ENCODE measurements around the gene EVI2B. TPM values are rescaled to one million over a fixed set of nuclear protein-coding genes. Genes with fewer than 3 reads are reported as not detected.

The EVI2B gene
- total and polyA plus RNA-seq, 12 donors, result 0.67 to 16.7 (median 7.6) TPM

DNA sequence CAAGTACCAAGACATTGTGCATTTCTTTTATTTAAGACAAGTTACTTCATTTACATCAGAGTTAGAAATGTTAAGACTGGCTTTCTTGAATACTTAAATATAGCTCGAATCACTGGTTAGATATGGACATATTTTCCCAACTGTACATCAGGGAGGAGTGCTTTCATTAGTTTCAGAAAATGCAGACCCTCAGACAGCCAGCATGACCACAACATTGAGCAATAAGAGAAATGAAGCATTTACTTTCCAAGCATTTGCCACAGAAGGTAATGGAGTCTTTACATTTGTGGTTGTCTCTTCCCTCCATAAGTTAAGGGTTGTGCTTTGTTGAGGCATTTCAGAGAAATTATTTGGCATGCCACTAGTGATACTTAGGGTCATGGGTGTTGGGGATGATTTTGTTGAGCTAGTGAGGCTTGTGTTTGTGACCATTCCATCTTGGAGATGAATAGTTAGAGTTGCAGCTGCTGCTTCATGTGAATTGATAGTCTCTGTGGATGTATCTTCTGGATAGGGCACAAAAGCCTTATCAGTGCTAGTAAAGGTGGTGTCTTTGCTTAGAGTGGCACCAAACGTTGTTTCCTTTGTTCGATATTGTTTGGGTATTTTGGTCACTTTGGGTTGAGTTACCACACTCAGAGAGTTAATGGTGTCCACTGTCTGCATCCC is 18.9 kb downstream of the EVI2B start:
- no peaks in the 10 kb centered on the region for H3K36me3 ChIP-seq (replicated peaks in 1 of 2)
- H3K27me3 ChIP-seq, result no peaks in the 10 kb centered on the region
- H3K9me3 ChIP-seq (replicated peaks in 1 of 3), result no peaks in the 10 kb centered on the region
- H3K4me1 ChIP-seq (replicated peaks in 1 of 2), result no peaks in the 10 kb centered on the region
- H3K27ac ChIP-seq, result no peak overlapping the region
- WGBS, 4 donors, result 85 to 94% (median 92%) methylated on average over 3 of the region's 3 CpGs
- TF ChIP-seq, protein P1, sequence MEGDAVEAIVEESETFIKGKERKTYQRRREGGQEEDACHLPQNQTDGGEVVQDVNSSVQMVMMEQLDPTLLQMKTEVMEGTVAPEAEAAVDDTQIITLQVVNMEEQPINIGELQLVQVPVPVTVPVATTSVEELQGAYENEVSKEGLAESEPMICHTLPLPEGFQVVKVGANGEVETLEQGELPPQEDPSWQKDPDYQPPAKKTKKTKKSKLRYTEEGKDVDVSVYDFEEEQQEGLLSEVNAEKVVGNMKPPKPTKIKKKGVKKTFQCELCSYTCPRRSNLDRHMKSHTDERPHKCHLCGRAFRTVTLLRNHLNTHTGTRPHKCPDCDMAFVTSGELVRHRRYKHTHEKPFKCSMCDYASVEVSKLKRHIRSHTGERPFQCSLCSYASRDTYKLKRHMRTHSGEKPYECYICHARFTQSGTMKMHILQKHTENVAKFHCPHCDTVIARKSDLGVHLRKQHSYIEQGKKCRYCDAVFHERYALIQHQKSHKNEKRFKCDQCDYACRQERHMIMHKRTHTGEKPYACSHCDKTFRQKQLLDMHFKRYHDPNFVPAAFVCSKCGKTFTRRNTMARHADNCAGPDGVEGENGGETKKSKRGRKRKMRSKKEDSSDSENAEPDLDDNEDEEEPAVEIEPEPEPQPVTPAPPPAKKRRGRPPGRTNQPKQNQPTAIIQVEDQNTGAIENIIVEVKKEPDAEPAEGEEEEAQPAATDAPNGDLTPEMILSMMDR (IDR thresholded peaks at IDR 0.05), result no peak
- TF ChIP-seq POLR2A (IDR thresholded peaks at IDR 0.05), result no peak
- no peak overlapping the region for H3K4me3 ChIP-seq
- no peak for DNase-seq
- intact Hi-C loops (cut with DNase I), result no loop called here

DNA sequence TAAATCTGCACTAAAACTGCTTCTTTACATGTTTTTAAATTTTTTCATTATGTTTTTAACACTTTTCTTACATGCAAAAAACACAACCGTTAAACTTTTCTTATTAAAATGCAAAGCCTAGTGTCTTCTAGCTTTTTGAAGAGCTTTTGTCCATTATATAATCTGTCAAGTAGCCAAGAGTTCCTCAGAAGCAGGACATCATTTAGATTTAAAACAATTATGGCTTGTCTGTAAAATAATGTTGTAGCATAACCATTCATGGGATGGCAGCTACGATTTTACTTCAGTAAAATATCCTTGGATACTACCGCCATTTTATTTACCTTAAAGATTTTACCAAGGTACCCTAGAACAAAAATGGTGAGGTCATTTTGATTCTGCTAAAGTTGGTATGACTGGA is 19.6 kb downstream of the EVI2B start:
- no peak for TF ChIP-seq POLR2A (IDR thresholded peaks at IDR 0.05)
- TF ChIP-seq, protein P1 (IDR thresholded peaks at IDR 0.05), result no peak
- H3K4me3 ChIP-seq, result no peak overlapping the region
- DNase-seq, result no peak
- intact Hi-C loops (cut with DNase I), result no loop called here
- H3K36me3 ChIP-seq (replicated peaks in 1 of 2), result no peaks in the 10 kb centered on the region
- no peaks in the 10 kb centered on the region for H3K9me3 ChIP-seq (replicated peaks in 1 of 3)
- no peaks in the 10 kb centered on the region for H3K27me3 ChIP-seq
- H3K27ac ChIP-seq, result no peak overlapping the region
- H3K4me1 ChIP-seq (replicated peaks in 1 of 2), result no peaks in the 10 kb centered on the region
- 91 to 96% (median 94%) methylated on average over 3 of the region's 3 CpGs for WGBS, 4 donors

DNA sequence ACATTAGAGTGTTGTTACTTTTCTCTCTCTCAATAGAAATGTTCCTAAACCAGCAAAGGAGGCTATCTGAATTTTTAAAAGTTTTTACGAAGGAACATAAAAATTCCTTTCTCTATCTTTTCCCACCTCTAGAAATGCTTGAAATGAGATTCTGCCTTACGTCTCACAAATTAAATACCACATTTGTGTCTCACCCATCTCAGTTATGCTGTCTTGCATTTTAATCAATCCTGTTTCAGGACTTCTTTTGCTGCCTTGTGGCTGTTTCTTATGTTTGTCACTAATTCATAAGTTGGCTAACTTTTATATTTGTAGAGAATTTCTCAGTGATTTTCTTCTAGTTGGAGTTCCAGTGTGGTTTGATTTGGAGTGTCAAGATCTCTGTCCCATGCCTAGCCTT is 20.3 kb downstream of the EVI2B start:
- Histone ChIP-seq H3K36me3 (replicated peaks in 1 of 2) (no peaks in the 10 kb centered on the region), H3K9me3 (replicated peaks in 1 of 3) (no peaks in the 10 kb centered on the region), H3K4me1 (replicated peaks in 1 of 2) (no peaks in the 10 kb centered on the region), H3K4me3 (no peak overlapping the region), H3K27me3 (no peaks in the 10 kb centered on the region), H3K27ac (no peak overlapping the region)
- 92 to 100% (median 96%) methylated on average over 2 of the region's 2 CpGs for WGBS, 4 donors
- intact Hi-C loops (cut with DNase I), result no loop called here
- TF ChIP-seq, protein P1 (IDR thresholded peaks at IDR 0.05), result no peak
- TF ChIP-seq POLR2A (IDR thresholded peaks at IDR 0.05), result no peak
- no peak for DNase-seq

DNA sequence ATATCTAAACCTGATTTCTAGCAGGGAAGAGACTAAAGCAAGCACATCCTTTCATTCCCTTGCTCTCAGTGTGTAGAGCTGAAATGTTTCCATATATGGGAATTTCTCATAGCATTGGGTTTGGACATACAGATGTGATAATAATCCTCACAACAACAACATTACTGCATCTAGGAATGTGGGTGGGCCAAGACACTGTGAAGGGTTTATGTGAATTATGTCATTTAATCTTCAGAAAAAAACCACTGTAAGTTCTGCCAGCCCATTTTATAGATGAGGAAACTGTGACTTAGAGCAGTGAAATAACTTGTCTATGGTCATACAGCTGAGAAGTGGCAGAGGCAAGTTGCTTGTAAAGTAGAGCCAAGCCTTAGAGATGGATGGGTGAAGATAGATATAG is 22.0 kb downstream of the EVI2B start:
- Histone ChIP-seq H3K4me3 (no peak overlapping the region), H3K9me3 (replicated peaks in 1 of 3) (no peaks in the 10 kb centered on the region), H3K36me3 (replicated peaks in 1 of 2) (no peaks in the 10 kb centered on the region), H3K27me3 (no peaks in the 10 kb centered on the region), H3K27ac (no peak overlapping the region), H3K4me1 (replicated peaks in 1 of 2) (no peaks in the 10 kb centered on the region)
- intact Hi-C loops (cut with DNase I), result no loop called here
- no peak for DNase-seq
- TF ChIP-seq, protein P1 (IDR thresholded peaks at IDR 0.05), result no peak
- no peak for TF ChIP-seq POLR2A (IDR thresholded peaks at IDR 0.05)
